ENCODE measurements around the gene SLAIN2.

SLAIN2 gene

DNA sequence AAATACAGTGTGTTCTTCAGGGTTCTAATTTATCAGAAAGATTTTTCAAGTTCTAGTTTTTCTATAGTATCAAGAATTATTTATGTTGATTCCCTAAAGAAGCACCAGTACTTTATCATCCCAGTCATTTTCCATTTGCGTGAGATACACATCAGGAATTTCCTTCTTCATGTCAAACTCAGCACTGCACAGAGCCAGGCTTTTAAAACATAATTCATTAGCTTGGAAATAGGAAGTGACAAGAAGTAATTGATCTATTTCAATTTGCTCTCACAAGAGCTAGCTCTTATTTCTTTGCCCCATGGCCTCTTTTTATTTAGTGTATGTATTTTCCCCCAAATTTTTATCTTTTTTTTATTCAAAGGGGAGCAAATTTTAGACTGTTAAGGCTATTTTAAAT is 128.8 kb downstream of the SLAIN2 start:
- no peak for TF ChIP-seq JUND (IDR thresholded peaks at IDR 0.05; ENCODE audit: low read depth)
- in situ Hi-C loops (cut with HindIII; ENCODE audit: low pct_unique_long_range_greater_than_20kb, low sequenced_read_pairs) = no loop called here
- DNase-seq (ENCODE audit: low read depth in 1 of 2, low spot score in 1 of 2) = no peak

DNA sequence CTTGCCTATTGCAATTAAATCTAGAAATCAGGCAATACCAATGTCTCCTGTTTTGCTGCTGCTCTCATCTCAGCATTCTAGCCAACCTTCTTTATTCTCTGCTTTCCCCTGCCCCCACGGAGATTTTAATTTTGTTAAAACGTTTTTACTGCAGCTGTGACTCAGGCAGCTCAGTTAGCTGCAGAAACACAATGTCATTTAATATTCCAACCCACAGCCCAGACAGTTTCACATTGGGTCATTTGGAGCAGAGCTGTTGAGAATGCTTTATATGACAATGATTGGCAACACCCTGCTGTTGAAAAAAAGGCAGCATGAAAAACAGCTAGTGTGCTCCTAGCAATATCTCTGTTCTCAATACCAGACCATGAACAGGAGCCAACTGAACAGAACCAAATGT is 129.2 kb downstream of the SLAIN2 start:
- DNase-seq (ENCODE audit: low read depth in 1 of 2, low spot score in 1 of 2) = no peak
- no peak for TF ChIP-seq JUND (IDR thresholded peaks at IDR 0.05; ENCODE audit: low read depth)
- in situ Hi-C loops (cut with HindIII; ENCODE audit: low pct_unique_long_range_greater_than_20kb, low sequenced_read_pairs) = no loop called here

DNA sequence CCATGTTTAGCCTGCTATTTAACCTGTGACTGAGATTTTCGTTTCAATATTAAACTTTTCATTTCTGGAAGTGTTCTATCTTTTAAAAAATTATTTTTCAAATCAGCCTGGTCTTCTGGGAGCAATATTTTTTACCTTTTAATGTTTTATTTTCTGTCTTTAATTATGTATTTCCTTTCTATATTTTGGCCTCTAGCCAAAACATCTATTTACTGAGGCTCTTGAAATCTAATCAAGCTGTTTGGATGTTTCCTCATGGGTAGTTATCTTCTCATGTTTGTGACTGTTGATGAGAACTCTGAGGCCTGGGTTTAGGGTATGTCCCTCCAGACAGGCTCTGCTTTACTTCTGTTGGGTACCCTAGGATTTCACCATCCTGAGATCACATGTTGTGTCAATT is 131.5 kb downstream of the SLAIN2 start:
- DNase-seq (ENCODE audit: low read depth in 1 of 2, low spot score in 1 of 2) = no peak
- no peak for TF ChIP-seq JUND (IDR thresholded peaks at IDR 0.05; ENCODE audit: low read depth)
- in situ Hi-C loops (cut with HindIII; ENCODE audit: low pct_unique_long_range_greater_than_20kb, low sequenced_read_pairs) = no loop called here

DNA sequence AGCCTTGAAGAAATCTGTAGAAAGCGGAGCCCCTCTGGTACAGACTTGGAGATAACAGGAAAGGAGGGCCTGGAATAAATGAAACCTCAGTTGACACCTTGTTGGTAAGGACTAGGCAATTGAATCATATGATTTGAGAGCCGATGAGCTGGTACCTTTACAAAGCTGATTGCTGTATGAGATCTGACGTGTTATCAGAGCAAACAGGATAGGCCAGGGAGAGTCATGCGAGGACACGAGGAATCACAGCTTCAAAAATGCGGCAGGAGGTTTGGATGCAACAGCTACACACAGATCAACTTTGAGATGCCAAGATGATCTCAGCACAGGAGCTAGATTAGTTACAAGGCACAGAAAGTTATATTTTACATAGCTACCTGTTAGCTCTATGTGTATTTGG is 134.4 kb downstream of the SLAIN2 start:
- in situ Hi-C loops (cut with HindIII; ENCODE audit: low pct_unique_long_range_greater_than_20kb, low sequenced_read_pairs) = no loop called here
- no peak for DNase-seq (ENCODE audit: low read depth in 1 of 2, low spot score in 1 of 2)

More for the DNA sequence above, 134.4 kb downstream of the SLAIN2 start:
- no peak for TF ChIP-seq JUND (IDR thresholded peaks at IDR 0.05; ENCODE audit: low read depth)

All from T47D (cell line).